ENCODE measurements around the gene TOMM34. TPM values are rescaled to one million over a fixed set of nuclear protein-coding genes. Genes with fewer than 3 reads are reported as not detected.

The TOMM34 gene
- total and polyA plus RNA-seq, 2 of the 13 experiments (the other 11 are each of a cell fraction or from before 2014, with no cell fraction given) = 36.2 to 52.0 TPM

DNA sequence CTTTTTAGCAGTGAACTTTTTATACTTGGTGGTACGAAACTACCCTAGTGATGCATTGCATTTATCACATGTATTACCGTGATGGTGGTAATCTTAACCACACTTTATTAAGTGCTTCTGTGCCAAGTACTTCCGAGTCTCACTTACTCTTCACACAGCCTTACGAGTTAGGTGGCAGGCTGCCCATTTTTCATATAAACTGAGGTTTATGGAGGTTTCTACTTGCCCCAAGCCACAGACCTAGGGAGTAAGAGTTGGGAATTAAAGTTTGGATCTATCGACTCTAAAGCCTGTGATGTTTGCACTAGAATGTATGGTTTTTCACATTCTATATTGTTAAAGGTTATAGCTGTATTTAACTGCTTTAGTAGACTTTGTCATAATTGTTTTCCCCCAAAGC, 55.8 kb downstream of the TOMM34 start:
- Histone ChIP-seq H3K4me1 (ENCODE audit: insufficient read depth, low read length) (peaks cover 2% of the 10 kb centered on the region), H3K27ac (ENCODE audit: extremely low read length, insufficient read depth, low read length) (no peak overlapping the region), H3K4me2 (ENCODE audit: low read depth, low read length) (no peak overlapping the region), H4K20me1 (ENCODE audit: insufficient read depth, low read length) (peaks cover 8% of the 10 kb centered on the region; the same call in 1 of the 2 replicates), H3K79me2 (ENCODE audit: insufficient read depth, low read length) (peaks cover 26% of the 10 kb centered on the region), H3K9ac (ENCODE audit: insufficient read depth, low read depth, low read length) (no peak overlapping the region), H3K4me3 (replicated peaks in 1 of 3; ENCODE audit: insufficient read depth in 1 of 3, low read depth in 2 of 3, low read length in 3 of 3) (no peak overlapping the region), H3K27me3 (ENCODE audit: control insufficient read depth in 1 of 2, insufficient read depth in 2 of 2, low read length in 2 of 2) (no peaks in the 10 kb centered on the region), H3K9me3 (ENCODE audit: low read length) (no peaks in the 10 kb centered on the region), H2AFZ (ENCODE audit: low read length) (no peak overlapping the region), H3K36me3 (replicated peaks in 1 of 2; ENCODE audit: control insufficient read depth in 1 of 2, insufficient read depth in 2 of 2, low read length in 2 of 2) (peaks cover 29 to 80% of the 10 kb centered on the region in 2 experiments)
- BruUV-seq (replicated peaks) = no TSS peak
- ChIA-PET POLR2A (no interaction called here), CTCF (ENCODE audit: low intra/inter-chr PET ratio, low total read pairs) (no interaction called here)
- FAIRE-seq (no peak), DNase-seq (ENCODE audit: low spot score) (no peak), ATAC-seq (no peak)
- no peak for TF ChIP-seq PAX8 (CRISPR knock-in tag; IDR thresholded peaks at IDR 0.05; ENCODE audit: borderline replicate concordance)
- TF ChIP-seq RBM22 (optimal IDR thresholded peaks at IDR 0.05; ENCODE audit: low read length) = peak; percentile 69
- TF ChIP-seq, protein P1, sequence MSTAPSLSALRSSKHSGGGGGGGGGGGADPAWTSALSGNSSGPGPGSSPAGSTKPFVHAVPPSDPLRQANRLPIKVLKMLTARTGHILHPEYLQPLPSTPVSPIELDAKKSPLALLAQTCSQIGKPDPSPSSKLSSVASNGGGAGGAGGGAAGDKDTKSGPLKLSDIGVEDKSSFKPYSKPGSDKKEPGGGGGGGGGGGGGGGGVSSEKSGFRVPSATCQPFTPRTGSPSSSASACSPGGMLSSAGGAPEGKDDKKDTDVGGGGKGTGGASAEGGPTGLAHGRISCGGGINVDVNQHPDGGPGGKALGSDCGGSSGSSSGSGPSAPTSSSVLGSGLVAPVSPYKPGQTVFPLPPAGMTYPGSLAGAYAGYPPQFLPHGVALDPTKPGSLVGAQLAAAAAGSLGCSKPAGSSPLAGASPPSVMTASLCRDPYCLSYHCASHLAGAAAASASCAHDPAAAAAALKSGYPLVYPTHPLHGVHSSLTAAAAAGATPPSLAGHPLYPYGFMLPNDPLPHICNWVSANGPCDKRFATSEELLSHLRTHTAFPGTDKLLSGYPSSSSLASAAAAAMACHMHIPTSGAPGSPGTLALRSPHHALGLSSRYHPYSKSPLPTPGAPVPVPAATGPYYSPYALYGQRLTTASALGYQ (CRISPR knock-in tag; IDR thresholded peaks at IDR 0.05) = no peak
- 96% methylated on average over 5 of the region's 5 CpGs for WGBS (ENCODE audit: low lambda C conversion rate)
- in situ Hi-C loops (cut with HindIII; ENCODE audit: extremely low pct_ligation_motif_present, low pct_unique_long_range_greater_than_20kb) = no loop called here
- intact Hi-C loops (cut with micrococcal nuclease; ENCODE audit: unreplicated experiment) = no loop called here

DNA sequence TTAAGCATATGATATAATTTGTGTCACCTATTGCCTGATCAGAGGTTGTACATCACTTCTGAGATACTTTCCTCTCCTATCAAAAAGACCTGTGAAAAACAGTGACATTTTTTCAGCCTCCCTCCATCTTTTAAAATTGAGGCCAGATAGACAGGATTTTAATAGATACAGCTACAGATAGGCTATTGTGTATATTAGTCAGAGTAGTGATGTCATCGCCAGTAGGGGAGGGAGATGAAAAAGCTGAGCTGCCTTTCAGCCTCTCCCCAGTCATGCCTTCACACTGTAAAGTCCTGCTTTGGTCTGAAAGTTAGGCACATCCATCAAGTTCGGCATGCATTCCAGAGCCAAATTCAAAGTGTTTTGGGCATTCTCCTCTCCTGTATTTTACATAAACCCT, 58.2 kb downstream of the TOMM34 start:
- POLR2A ChIA-PET = interaction anchor here (0.9 to 1.9 kb wide), 2 partner anchors 9 to 17 kb away, joined by 3 to 6 read pairs; partner anchors contain the start of gene YWHAB
- FAIRE-seq (no peak), DNase-seq (ENCODE audit: low spot score) (no peak), ATAC-seq (no peak)
- Histone ChIP-seq H2AFZ (ENCODE audit: low read length) (no peak overlapping the region), H3K27me3 (ENCODE audit: control insufficient read depth in 1 of 2, insufficient read depth in 2 of 2, low read length in 2 of 2) (no peaks in the 10 kb centered on the region), H3K4me1 (ENCODE audit: insufficient read depth, low read length) (peaks cover 22% of the 10 kb centered on the region), H3K36me3 (replicated peaks in 1 of 2; ENCODE audit: control insufficient read depth in 1 of 2, insufficient read depth in 2 of 2, low read length in 2 of 2) (peaks cover 28 to 70% of the 10 kb centered on the region in 2 experiments), H3K4me3 (replicated peaks in 1 of 3; ENCODE audit: insufficient read depth in 1 of 3, low read depth in 2 of 3, low read length in 3 of 3) (no peak overlapping the region), H3K79me2 (ENCODE audit: insufficient read depth, low read length) (peaks cover 49% of the 10 kb centered on the region), H3K9me3 (ENCODE audit: low read length) (no peaks in the 10 kb centered on the region), H3K27ac (ENCODE audit: extremely low read length, insufficient read depth, low read length) (no peak overlapping the region), H4K20me1 (ENCODE audit: insufficient read depth, low read length) (peaks cover 18% of the 10 kb centered on the region; the same call in 1 of the 2 replicates), H3K4me2 (ENCODE audit: low read depth, low read length) (no peak overlapping the region), H3K9ac (ENCODE audit: insufficient read depth, low read depth, low read length) (no peak overlapping the region)
- WGBS (ENCODE audit: low lambda C conversion rate) = 96% methylated on average over 2 of the region's 2 CpGs
- no TSS peak for BruUV-seq (replicated peaks)
- intact Hi-C loops (cut with micrococcal nuclease; ENCODE audit: unreplicated experiment) (no loop called here), in situ Hi-C loops (cut with HindIII; ENCODE audit: extremely low pct_ligation_motif_present, low pct_unique_long_range_greater_than_20kb) (no loop called here)
- CTCF ChIA-PET (ENCODE audit: low intra/inter-chr PET ratio, low total read pairs) = no interaction called here
- TF ChIP-seq NFKBIZ (CRISPR knock-in tag; IDR thresholded peaks at IDR 0.05) = no peak
- no peak for TF ChIP-seq MED8 (CRISPR knock-in tag; IDR thresholded peaks at IDR 0.05; ENCODE audit: insufficient replicate concordance)
- no peak for TF ChIP-seq PAX8 (CRISPR knock-in tag; IDR thresholded peaks at IDR 0.05; ENCODE audit: borderline replicate concordance)
- TF ChIP-seq LCORL (IDR thresholded peaks at IDR 0.05) = no peak
- no peak for TF ChIP-seq LCORL (CRISPR knock-in tag; IDR thresholded peaks at IDR 0.05)
- no peak for TF ChIP-seq NPAS2 (CRISPR knock-in tag; IDR thresholded peaks at IDR 0.05; ENCODE audit: borderline replicate concordance)
- no peak for TF ChIP-seq SNAI1 (CRISPR knock-in tag; IDR thresholded peaks at IDR 0.05; ENCODE audit: borderline replicate concordance)
- no peak for TF ChIP-seq ZNF713 (CRISPR knock-in tag; IDR thresholded peaks at IDR 0.05)
- peak; percentile 72 for TF ChIP-seq CREB1 (IDR thresholded peaks at IDR 0.05)
- TF ChIP-seq CREB1 (CRISPR knock-in tag; IDR thresholded peaks at IDR 0.05) = no peak
- TF ChIP-seq, protein P2, sequence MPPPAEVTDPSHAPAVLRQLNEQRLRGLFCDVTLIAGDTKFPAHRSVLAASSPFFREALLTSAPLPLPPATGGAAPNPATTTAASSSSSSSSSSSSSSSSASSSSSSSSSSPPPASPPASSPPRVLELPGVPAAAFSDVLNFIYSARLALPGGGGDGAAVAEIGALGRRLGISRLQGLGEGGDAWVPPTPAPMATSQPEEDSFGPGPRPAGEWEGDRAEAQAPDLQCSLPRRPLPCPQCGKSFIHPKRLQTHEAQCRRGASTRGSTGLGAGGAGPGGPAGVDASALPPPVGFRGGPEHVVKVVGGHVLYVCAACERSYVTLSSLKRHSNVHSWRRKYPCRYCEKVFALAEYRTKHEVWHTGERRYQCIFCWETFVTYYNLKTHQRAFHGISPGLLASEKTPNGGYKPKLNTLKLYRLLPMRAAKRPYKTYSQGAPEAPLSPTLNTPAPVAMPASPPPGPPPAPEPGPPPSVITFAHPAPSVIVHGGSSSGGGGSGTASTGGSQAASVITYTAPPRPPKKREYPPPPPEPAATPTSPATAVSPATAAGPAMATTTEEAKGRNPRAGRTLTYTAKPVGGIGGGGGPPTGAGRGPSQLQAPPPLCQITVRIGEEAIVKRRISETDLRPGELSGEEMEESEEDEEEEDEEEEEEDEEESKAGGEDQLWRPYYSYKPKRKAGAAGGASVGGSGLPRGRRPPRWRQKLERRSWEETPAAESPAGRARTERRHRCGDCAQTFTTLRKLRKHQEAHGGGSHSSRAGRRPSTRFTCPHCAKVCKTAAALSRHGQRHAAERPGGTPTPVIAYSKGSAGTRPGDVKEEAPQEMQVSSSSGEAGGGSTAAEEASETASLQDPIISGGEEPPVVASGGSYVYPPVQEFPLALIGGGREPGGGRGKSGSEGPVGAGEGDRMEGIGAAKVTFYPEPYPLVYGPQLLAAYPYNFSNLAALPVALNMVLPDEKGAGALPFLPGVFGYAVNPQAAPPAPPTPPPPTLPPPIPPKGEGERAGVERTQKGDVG (CRISPR knock-in tag; IDR thresholded peaks at IDR 0.05; ENCODE audit: borderline replicate concordance) = no peak
- TF ChIP-seq ATF7 (IDR thresholded peaks at IDR 0.05) = peak; percentile 83
- TF ChIP-seq ATF7 (CRISPR knock-in tag; IDR thresholded peaks at IDR 0.05) = no peak
- TF ChIP-seq FOXJ3 (CRISPR knock-in tag; IDR thresholded peaks at IDR 0.05; ENCODE audit: borderline replicate concordance) = no peak
